Left renal cortex interstitium (tissue), 4 donors: ENCODE results near the gene FUT8. TPM values are rescaled to one million over a fixed set of nuclear protein-coding genes. Genes with fewer than 3 reads are reported as not detected.
"Not testable (repeated sequence)": the region's sequence is repeated elsewhere in the genome, so short reads cannot be mapped to it uniquely, and the experiment has no call there.

Experiments
- DNase-seq, 4 donors: peaks; one replicate each; pipeline ENCODE4 v3.0.0-alpha.2; 2013; ENCODE audit warnings: low read depth in 4 of 4, low spot score in 2 of 4, missing footprints in 1 of 4
- polyA plus RNA-seq, 4 donors: library from polyadenylated mRNA; unstranded; fragments of 120-200 nt; gene quantifications; one replicate each; pipeline ENCODE4 v1.2.1, GENCODE V29; 2013; ENCODE audit not compliant: insufficient read length in 4 of 4

Gene FUT8
- polyA plus RNA-seq, 4 donors, result 14.8 to 22.0 (median 18.7) TPM

DNA sequence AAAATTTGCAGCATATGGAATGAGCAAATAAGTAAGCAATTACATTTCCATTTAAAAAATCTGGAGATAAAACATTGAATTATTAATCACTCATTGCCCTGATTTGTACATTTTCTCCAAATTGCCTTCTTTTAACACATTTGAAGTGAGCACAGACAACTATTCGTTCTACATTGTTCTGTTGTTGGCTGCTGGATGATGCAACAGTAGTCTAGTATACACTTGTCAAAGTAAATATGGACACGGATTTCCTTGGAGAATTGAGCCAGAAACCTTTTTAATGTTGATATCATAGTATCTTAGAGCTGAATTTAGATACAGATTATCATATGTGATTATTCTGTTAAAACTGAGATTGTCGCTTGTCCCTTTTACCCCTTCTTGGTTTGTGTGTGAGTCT, 188.2 kb downstream of the FUT8 start:
- DNase-seq, result no peak

DNA sequence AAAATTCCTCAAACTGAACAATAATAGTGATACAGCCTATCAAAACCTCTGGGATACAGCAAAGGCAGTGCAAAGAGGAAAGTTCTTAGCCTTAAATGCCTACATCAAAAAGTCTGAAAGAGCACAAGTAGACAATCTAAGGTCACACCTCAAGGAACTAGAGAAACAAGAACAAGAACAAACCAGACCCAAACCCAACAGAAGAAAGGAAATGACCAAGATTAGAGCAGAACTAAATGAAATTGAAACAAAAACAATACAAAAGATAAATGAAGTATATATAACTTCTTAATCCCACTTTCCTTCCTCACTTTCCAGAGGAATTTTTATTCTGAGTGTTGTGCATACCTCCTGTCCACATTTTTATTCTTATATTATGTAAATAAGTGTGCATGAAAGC, 192.0 kb downstream of the FUT8 start:
- DNase-seq, result no peak

DNA sequence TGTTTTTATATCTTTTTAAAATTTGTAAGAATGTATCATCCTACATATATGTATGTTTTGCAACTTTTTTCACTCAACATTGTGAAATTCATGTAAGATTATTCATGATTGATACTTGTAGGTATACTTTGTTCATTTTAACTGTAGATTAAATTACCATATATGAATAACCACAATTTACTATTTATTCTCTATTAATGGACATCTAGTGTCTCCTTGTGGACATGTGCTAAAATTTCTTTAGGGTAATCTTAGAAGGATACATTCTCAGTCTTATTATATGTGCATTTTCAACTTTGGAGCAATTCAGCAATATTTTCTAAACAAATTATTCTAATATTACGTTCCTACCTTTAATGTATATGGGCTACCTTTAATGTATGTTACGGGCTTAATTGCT, 192.4 kb downstream of the FUT8 start:
- DNase-seq, result no peak

DNA sequence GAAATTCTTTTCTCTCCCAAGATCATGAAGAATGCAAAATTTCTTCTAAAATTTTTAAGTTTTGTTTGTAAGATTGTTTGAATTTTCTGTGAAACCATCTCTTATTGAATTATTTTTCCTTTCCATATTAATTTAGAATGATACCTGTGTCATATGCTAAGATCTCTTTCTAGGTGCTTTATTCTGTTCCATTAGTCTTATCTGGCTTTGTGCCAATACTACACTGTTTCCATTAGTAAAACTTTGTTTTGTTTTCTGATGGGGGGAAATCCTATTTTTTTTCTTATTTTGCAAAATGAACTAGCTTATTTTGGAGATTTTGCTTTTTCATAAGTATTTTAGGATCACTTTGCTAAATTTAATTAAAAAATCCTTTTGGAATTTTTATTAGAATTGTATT, 193.9 kb downstream of the FUT8 start:
- DNase-seq, result no peak

DNA sequence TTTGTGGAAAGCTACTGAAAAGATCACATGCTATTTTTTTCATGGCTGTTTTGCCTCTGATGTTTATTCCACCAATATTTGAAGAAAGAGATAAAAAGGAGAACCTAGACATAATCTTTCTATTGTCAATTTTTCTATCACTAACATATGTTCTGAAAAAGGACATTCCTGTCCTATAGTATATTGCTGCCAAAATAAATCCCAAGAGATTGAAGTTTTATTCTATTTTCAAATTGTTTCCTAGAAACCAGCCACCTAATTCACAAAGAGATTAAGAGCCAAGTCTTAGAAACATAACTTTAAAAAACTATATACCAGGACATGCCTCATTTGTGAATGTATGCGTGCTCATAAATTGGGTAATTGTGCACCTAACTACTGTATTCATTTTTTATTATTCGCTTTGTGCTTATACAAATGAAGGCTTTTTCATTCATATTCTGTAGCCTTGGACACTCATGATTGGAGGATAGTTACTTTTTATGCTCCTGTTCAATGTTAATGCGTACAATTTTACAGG, 200.7 kb downstream of the FUT8 start:
- DNase-seq, result no peak

DNA sequence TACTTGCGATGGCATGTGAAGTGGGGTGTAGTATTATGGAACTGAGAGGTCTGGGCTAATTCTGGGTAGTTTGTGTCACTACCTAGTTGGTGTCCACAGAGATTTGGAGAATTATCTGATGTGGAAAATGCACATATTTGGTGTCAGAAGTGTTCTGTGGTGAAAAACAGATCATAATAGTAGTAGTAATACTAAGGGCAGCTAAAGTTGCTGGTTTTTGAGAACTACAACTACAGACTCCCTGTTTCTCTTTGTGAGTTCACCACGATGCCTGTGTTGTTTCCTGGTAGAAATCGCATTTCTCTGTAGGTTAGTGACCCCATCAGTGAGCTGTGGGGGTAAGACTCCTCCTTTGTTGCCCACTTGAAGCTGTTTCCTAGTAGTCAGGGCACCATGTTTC, 206.5 kb downstream of the FUT8 start:
- no peak for DNase-seq

DNA sequence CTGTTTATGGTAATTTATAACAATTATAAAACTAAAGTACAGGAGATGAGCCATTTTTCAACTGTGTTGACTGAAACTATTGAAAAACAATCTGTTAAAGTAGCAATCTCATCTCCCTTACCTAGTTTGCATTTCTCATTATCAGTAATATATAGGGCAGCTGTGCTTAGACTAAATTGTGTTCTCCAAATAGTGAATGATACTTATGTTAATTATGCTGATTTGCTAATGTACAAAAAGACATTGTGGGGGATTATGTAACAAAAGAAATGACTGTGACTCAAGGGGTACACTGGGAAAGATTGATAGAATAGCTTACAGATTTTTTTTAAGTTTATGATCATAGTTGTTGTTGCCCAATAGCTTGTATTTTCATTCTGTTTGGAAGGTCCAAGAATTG, 207.7 kb downstream of the FUT8 start:
- DNase-seq, result no peak

DNA sequence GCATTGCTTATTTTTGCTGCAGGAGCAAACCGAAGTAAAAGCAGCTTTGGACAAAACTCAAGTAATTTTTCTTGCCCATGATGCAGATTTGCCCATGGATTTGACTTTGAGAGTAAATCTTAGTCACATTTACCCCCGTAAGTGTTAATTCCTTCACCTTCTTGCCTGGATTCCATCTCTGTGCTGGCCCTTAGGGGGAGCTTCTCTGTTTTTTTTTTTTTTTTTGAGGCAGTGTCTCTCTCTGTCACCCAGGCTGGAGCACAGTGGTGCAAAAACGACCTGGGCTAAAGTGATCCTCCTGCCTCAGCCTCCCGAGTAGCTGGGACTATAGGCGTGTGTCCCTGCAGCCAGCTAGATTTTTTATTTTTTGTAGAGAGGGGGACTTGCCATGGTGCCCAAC, 210.2 kb downstream of the FUT8 start:
- DNase-seq, result no peak

DNA sequence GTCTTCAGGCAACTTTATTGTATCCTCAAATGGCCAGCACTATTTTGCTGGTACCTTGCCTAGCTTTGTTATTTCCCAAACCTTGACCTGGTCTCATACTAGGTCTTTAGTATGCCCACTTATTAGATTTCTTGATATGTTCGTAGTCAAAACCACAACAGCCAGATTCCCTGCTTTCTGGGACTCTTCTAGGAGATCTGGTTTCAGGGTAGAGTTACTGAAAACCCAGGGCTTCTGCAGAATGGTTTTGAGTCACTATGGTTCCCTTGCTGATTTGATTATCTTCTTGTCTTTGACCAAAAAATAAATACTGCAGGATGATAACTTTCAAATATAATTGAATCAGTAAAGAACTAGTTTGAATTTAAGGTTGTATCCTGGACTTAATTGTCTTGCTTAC, 211.2 kb downstream of the FUT8 start:
- no peak for DNase-seq

DNA sequence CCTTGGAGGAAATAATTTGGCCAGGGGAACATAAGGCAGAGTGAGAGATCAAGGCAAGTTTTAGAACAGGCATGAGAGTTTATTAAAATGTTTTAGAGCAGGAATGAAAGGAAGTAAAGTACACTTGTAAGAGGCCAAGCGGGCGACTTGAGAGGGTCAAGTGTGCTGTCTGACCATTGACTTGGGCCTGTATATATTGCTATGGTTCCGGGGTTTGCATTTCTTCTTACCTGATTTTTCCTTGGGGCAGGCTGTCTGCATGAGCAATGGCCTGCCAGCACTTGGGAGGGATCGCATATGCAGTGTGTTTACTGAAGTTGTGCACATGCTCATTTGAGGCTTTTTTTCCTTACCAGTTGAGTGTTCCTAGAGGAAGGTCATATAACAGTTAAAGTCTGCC, 214.8 kb downstream of the FUT8 start:
- DNase-seq, result no peak

DNA sequence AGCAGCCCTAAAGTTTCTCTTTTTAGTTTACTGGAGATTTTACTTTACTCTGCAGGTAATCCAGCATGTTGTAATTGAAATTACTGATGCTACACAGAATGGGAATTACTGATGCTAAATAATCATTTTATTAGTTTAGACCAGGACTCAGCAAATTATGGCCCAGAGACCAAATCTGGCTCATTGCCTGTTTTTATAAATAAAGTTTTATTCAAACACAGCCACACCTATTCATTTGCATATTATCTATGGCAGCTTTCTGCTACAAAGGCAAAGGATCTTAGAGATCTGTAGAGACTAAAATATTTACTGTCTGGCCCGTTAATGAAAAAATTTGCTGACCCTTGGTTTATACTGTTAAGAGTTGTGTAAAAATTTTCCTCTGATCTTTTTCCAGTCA, 216.1 kb downstream of the FUT8 start:
- no peak for DNase-seq

DNA sequence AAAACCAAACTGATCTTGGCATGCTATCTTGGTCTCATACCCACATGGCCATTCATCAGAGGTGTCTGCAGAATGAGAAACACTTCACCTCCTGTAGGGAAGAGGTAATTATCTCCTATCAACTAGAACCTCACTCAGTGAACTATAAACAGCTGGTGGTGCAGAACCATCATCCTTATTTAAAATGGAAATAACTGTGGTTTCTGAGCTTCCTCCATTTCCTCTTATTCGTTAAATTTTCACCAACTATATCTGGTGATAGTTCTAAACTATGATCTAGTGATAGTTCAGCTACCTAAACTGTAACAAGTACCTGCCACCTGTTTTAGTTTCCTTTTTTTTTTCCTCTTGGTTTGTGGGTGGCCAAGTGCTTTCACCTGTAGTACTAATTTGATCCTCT, 218.5 kb downstream of the FUT8 start:
- no peak for DNase-seq

DNA sequence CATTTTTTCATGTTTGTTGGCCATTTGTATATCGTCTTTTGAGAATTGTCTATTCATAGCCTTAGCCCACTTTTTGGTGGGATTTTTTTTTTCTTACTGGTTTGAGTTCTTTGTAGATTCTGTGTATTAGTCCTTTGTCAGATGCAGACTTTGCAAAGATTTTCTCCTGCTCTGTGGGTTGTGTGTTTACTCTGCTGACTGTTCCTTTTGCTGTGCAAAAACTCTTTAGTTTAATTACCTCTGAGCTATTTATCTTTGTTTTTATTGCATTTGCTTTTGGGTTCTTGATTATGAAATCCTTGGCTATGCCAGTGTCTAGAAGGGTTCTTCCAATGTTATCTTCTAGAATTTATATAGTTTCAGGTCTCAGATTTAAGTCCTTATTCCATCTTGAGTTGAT, 220.0 kb downstream of the FUT8 start:
- no peak for DNase-seq

DNA sequence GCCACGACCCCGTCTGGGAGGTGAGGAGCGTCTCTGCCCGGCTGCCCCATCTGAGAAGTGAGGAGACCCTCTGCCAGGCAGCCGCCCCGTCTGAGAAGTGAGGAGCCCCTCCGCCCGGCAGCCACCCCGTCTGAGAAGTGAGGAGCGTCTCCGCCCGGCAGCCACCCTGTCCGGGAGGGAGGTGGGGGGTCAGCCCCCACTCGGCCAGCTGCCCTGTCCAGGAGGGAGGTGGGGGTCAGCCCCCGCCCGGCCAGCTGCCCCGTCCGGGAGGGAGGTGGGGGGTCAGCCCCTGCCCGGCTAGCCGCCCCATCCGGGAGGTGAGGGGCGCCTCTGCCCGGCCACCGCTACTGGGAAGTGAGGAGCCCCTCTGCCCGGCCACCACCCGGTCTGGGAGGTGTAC, 221.1 kb downstream of the FUT8 start:
- DNase-seq, result not testable (repeated sequence)

DNA sequence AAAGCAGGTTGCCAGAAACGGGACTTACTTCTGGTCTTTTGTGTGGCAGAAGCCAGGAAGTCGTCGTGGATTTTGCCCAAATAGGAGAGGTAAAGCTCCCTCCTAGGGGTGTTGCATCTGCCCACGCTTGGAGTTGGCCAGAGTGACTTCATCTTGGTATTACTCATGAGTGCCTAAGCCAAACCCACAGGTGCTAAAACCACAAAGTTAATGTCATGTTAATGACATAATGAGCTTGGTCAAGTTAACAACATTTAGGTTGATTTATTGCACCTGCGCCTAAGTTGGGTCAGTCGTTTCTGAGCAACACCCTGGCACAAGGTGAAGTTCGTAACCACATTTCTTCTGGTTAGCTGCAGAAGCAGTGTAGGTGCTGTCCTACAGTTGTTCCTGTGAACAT, 225.2 kb downstream of the FUT8 start:
- no peak for DNase-seq

DNA sequence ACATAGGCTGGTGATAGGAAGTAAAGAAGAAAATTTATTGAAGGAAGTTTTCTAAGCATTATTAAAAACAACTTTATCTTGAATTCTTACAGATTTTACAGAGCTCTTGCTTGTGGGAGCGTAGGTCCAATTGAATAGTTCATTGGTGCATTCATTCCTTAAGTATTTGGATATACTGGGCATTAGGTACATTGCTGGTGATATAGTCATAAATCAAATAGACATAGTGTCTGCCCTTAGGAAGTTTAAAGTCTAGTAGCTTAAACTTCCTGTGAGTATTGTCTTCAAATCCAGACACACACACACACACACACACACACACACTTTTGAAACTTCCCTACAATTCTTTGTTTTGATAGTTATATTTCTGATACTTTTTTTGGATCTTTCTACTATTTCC, 226.7 kb downstream of the FUT8 start:
- DNase-seq, result no peak

DNA sequence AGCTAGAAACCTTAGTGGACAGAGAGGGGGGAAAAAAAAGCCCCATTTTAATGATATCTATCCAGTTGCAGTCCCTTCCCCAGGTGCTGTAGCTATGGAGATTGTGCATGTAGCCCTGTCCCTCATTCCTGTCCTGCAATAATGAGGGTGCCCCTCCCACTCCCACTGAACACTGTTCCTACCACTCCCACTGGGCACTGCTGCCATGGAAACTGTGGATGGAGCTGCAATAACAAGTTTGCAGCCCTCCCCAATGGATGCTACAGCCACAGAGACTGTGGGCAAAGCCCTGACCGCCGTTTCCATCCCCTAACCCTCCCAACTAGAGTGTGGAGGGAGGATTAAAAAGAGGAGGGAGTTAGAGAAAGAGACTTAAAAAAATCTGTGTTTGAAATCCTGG, 238.3 kb downstream of the FUT8 start:
- DNase-seq, result no peak

DNA sequence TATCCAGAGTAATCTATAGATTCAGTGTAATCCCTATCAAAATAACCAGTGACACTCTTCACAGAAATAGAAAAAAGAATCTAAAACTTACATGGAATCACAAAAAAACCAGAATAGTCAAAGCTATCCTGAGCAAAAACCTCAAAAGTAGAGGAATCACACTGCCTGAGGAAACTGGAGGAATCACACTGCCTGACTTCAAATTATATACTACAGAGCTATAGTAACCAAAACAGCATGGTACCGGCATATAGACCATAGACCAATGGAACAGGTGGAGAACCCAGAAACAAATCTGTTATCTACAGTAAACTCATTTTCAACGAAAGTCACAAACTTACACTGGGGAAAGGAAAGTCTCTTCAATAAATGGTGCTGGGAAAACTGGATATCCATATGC, 244.0 kb downstream of the FUT8 start:
- no peak for DNase-seq

DNA sequence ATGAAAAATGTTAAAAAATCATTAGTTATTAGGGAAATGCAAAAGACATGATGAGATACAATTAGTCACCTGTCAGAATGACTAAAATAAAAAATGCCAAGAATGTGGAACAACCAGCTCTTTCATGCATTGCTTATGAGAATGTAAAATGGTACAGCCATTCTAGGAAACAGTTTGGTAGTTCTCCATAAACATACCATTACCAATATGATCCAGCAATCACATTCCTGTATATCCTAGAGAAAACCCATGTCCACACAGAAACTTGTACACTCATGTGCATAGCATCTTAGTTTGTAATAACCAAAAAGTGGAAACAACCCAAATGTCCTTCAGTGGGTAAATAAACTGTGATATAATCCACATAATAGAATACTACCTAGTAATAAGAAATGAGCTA, 245.7 kb downstream of the FUT8 start:
- no peak for DNase-seq

DNA sequence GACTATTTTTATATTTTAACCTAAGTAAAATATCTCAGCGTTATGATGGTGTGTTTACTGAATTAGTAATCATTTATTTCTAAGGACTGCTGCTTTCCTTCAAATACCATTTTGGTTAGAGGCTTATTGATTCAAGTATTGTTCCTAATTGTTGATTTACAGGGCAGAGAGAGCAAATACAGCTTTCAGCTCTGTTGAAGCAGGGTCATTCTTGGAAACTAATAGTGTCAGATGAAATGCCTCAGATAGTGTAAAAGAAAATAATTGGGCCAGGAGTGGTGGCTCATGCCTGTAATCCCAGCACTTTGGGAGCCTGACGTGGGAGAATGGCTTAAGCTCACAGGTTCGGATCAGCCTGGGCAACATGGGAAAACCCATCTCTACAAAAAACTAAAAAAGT, 249.3 kb downstream of the FUT8 start:
- DNase-seq, result no peak

DNA sequence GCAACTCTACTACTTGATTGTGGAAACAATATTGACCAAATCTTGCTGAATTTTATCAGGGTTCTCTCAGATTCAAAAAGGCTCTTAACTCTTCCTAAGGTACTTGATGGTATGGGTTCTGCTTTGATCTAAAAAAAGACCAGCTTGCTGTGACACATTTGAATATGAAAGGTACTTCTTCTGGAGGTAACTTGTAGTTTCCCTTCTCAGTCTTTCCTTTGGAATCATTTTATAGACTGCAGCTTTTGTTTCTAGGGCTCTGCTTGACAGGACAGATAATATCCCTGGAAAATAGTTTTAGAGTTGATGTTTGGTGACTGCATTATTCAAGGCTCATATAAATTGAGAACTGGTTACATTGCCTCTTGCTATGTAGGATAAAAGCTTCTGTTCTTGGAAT, 251.9 kb downstream of the FUT8 start:
- no peak for DNase-seq

DNA sequence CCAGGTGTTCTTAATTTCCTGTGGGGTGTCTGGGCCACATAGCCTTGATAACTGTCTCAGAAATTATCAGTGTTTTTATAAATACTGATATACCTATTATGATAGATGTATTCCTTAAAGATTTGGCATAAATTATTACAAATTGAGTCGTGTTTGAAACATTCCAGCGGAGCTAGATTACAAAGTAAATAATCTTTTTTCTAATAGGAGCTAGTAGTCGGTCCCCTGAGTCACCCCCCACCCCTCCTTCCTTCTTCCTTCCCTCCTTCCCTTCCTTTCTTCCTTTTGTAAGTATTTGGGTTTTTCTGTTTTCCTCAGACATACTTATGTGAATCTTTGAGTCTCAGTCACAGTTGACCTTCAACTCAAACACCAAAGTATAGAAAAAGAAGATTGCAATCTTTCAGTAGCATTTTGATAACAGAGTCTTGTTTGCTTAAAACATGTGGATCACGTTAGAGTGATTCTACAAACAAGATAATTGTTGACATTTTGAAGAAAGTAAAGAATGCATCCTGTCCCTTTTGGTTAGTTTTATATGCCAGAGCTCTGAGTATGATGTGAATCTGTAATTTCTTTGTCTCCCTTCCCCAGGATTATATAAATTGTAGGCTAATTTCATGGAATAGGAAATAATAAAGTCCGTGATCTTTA, 264.0 kb downstream of the FUT8 start:
- no peak for DNase-seq

DNA sequence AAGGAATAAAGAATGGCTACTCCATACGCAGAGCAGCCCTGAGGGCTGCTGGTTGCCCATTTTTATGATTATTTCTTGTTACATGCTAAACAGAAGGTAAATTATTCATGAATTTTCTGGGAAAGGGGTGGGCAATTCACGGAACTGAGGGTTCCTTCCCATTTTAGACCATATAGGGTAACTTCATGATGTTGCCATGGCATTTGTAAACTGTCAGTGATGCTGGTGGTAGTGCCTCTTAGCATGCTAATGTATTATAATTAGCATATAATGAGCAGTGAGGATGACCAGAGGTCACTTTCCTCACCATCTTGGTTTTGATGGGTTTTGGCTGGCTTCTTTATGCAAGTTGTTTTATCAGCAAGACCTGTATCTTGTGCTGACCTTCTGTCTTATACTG, 273.0 kb downstream of the FUT8 start:
- no peak for DNase-seq
